GM23338 (cell line): ENCODE measurements around the gene KIAA0040. TPM values are rescaled to one million over a fixed set of nuclear protein-coding genes. Genes with fewer than 3 reads are reported as not detected.

Source experiments
- ATAC-seq: fragments of 200-7000 bp; cut with Tn5 transposase; 3 replicates; pipeline ENCODE4 v1.9.1; 2020
- DNase-seq: peaks from one replicate; pipeline ENCODE4 v3.0.0-alpha.2; 2015; ENCODE audit warnings: low spot score
- H2AFZ ChIP-seq: fragments of 200-600 bp; sonication (generic); 2 replicates; pipeline ENCODE4 v1.8.0; 2016; ENCODE audit warnings: antibody characterized with exemption, mild to moderate bottlenecking, moderate library complexity
- H3F3A ChIP-seq: fragments of 200-600 bp; sonication (generic); replicated peaks from 2 replicates; pipeline ENCODE4 v1.8.0; 2017; ENCODE audit warnings: antibody characterized with exemption, mixed run types, low read depth
- H3K27ac ChIP-seq: fragments of 200-600 bp; sonication (generic); 2 replicates; pipeline ENCODE4 v1.6.1; 2016; ENCODE audit warnings: low read depth
- H3K27me3 ChIP-seq: fragments of 200-600 bp; sonication (generic); 2 replicates; pipeline ENCODE4 v1.8.0; 2016; ENCODE audit warnings: mild to moderate bottlenecking, mixed run types, moderate library complexity; ENCODE audit not compliant: insufficient read depth
- H3K36me3 ChIP-seq: fragments of 200-600 bp; sonication (generic); 2 replicates; pipeline ENCODE4 v1.8.0; 2016; ENCODE audit warnings: mild to moderate bottlenecking; ENCODE audit not compliant: insufficient read depth
- H3K4me1 ChIP-seq: fragments of 200-600 bp; sonication (generic); 2 replicates; pipeline ENCODE4 v1.8.0; 2016; ENCODE audit warnings: mild to moderate bottlenecking, moderate library complexity; ENCODE audit not compliant: insufficient read depth
- H3K4me2 ChIP-seq: fragments of 200-600 bp; sonication (generic); 2 replicates; pipeline ENCODE4 v1.7.1; 2017; ENCODE audit warnings: mixed run types
- H3K4me3 ChIP-seq: fragments of 200-600 bp; sonication (generic); 2 replicates; pipeline ENCODE4 v1.6.1; 2016; ENCODE audit warnings: mixed run types
- H3K79me2 ChIP-seq: fragments of 200-600 bp; sonication (generic); replicated peaks from 2 replicates; pipeline ENCODE4 v1.8.0; 2017; ENCODE audit warnings: mild to moderate bottlenecking; ENCODE audit not compliant: insufficient read depth
- H3K9me2 ChIP-seq: fragments of 200-600 bp; sonication (generic); 2 replicates; pipeline ENCODE4 v1.8.0; 2017; ENCODE audit not compliant: insufficient read depth
- H4K20me1 ChIP-seq: fragments of 200-600 bp; sonication (generic); replicated peaks from 2 replicates; pipeline ENCODE4 v1.8.0; 2017; ENCODE audit warnings: mild to moderate bottlenecking; ENCODE audit not compliant: insufficient read depth
- H3K27ac Mint-ChIP-seq: 2 replicates; pipeline ENCODE4 v1.8.0; 2020; ENCODE audit warnings: inconsistent platforms, mild to moderate bottlenecking, moderate library complexity, mixed read lengths
- H3K27me3 Mint-ChIP-seq: 3 replicates; pipeline ENCODE4 v1.8.0; 2022; ENCODE audit warnings: low read depth, mild to moderate bottlenecking, moderate library complexity, mixed read lengths, inconsistent platforms; ENCODE audit not compliant: insufficient read depth, poor library complexity
- H3K36me3 Mint-ChIP-seq: 3 replicates; pipeline ENCODE4 v1.8.0; 2021; ENCODE audit warnings: low read depth, mild to moderate bottlenecking, inconsistent platforms, moderate library complexity, mixed read lengths
- H3K4me1 Mint-ChIP-seq: 3 replicates; pipeline ENCODE4 v1.8.0; 2020; ENCODE audit warnings: mild to moderate bottlenecking, inconsistent platforms, mixed read lengths
- H3K4me3 Mint-ChIP-seq: 3 replicates; pipeline ENCODE4 v1.8.0; 2021; ENCODE audit warnings: moderate library complexity, mild to moderate bottlenecking, inconsistent platforms, mixed read lengths
- H3K9me3 Mint-ChIP-seq: 3 replicates; pipeline ENCODE4 v1.8.0; 2020; ENCODE audit warnings: moderate library complexity, mild to moderate bottlenecking, inconsistent platforms, mixed read lengths
- CTCF ChIP-seq, 2 experiments: fragments of 200-600 bp in 1 of 2; sonication (generic) in 1 of 2; conservative IDR thresholded peaks; 2 replicates each; pipeline versions ENCODE4 v1.5.1 to v1.6.1; 2016 to 2017; ENCODE audit warnings: antibody characterized with exemption in 2 of 2, low read depth in 2 of 2, mild to moderate bottlenecking in 2 of 2, moderate library complexity in 1 of 2
- EZH2 ChIP-seq: fragments of 200-600 bp; sonication (generic); IDR thresholded peaks from one replicate; pipeline ENCODE4 v1.8.0; 2017; ENCODE audit warnings: antibody characterized with exemption, mild to moderate bottlenecking, low read depth; ENCODE audit not compliant: unreplicated experiment
- JUNB ChIP-seq: IDR thresholded peaks from one replicate; pipeline ENCODE4 v1.6.1; 2016; ENCODE audit warnings: antibody characterized with exemption; ENCODE audit not compliant: unreplicated experiment
- NANOG ChIP-seq: IDR thresholded peaks from 2 replicates; pipeline ENCODE4 v1.6.1; 2016; ENCODE audit warnings: antibody characterized with exemption, borderline replicate concordance
- POLR2AphosphoS5 ChIP-seq: IDR thresholded peaks from 2 replicates; pipeline ENCODE4 v1.6.1; 2016; ENCODE audit warnings: antibody characterized with exemption, low read depth
- STAT1 ChIP-seq: IDR thresholded peaks from one replicate; pipeline ENCODE4 v1.6.1; 2016; ENCODE audit warnings: antibody characterized with exemption; ENCODE audit not compliant: unreplicated experiment
- ZNF331 ChIP-seq: fragments of 250-450 bp; sonication (Bioruptor Pico); IDR thresholded peaks from 2 replicates; pipeline ENCODE4 v1.5.0; 2020; ENCODE audit warnings: low read depth, mild to moderate bottlenecking, moderate library complexity
- ZNF462 ChIP-seq: fragments of 250-450 bp; sonication (Bioruptor Pico); IDR thresholded peaks from 2 replicates; pipeline ENCODE4 v1.5.0; 2020; ENCODE audit warnings: mild to moderate bottlenecking, moderate library complexity
- polyA plus RNA-seq: library from polyadenylated mRNA; unstranded; fragments of >200 nt; fragmentation: Nextera tagmentation; extraction: Ambion mirVana; gene quantifications from 2 replicates; pipeline ENCODE4 v1.2.1, GENCODE V29; 2016
- total RNA-seq: library from RNA; depleted of rRNA; stranded (reverse); fragments of >200 nt; shearing (Covaris generic); gene quantifications from 2 replicates; pipeline ENCODE4 v1.2.3, GENCODE V29; 2014
- TF ChIP-seq, protein P1 (sequence below): IDR thresholded peaks from one replicate; pipeline ENCODE4 v1.6.1; 2018; ENCODE audit warnings: antibody characterized with exemption; ENCODE audit not compliant: unreplicated experiment

KIAA0040 gene
- total and polyA plus RNA-seq, 2 experiments from 2014 or later = 7.0 to 11.9 TPM

- H3K27me3 ChIP-seq = no peaks in the 10 kb centered on the region
- Mint-ChIP-seq H3K27me3 (peaks cover 5% of the 10 kb centered on the region), H3K27ac (no peak overlapping the region), H3K4me3 (no peak overlapping the region), H3K9me3 (no peaks in the 10 kb centered on the region; the same call in 2 of the 3 replicates), H3K36me3 (no peaks in the 10 kb centered on the region; the same call in 2 of the 3 replicates), H3K4me1 (peaks cover 27% of the 10 kb centered on the region)
- no peaks in the 10 kb centered on the region for H3K9me2 ChIP-seq
- DNase-seq = no peak
- H3K4me1 ChIP-seq = peaks cover 18% of the 10 kb centered on the region
- no peaks in the 10 kb centered on the region for H3K79me2 ChIP-seq
- H3F3A ChIP-seq = no peaks in the 10 kb centered on the region
- no peaks in the 10 kb centered on the region for H3K36me3 ChIP-seq
- no peak for TF ChIP-seq CTCF (conservative IDR thresholded peaks at IDR 0.05; ENCODE audit: low read depth in 2 of 2)
- TF ChIP-seq, protein P1, sequence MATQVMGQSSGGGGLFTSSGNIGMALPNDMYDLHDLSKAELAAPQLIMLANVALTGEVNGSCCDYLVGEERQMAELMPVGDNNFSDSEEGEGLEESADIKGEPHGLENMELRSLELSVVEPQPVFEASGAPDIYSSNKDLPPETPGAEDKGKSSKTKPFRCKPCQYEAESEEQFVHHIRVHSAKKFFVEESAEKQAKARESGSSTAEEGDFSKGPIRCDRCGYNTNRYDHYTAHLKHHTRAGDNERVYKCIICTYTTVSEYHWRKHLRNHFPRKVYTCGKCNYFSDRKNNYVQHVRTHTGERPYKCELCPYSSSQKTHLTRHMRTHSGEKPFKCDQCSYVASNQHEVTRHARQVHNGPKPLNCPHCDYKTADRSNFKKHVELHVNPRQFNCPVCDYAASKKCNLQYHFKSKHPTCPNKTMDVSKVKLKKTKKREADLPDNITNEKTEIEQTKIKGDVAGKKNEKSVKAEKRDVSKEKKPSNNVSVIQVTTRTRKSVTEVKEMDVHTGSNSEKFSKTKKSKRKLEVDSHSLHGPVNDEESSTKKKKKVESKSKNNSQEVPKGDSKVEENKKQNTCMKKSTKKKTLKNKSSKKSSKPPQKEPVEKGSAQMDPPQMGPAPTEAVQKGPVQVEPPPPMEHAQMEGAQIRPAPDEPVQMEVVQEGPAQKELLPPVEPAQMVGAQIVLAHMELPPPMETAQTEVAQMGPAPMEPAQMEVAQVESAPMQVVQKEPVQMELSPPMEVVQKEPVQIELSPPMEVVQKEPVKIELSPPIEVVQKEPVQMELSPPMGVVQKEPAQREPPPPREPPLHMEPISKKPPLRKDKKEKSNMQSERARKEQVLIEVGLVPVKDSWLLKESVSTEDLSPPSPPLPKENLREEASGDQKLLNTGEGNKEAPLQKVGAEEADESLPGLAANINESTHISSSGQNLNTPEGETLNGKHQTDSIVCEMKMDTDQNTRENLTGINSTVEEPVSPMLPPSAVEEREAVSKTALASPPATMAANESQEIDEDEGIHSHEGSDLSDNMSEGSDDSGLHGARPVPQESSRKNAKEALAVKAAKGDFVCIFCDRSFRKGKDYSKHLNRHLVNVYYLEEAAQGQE = no peak
- no peak for TF ChIP-seq STAT1
- TF ChIP-seq POLR2AphosphoS5 = no peak
- no peak for TF ChIP-seq NANOG
- TF ChIP-seq JUNB = no peak
- TF ChIP-seq ZNF331 (CRISPR knock-in tag) = no peak
- no peak overlapping the region for H3K4me2 ChIP-seq
- no peak overlapping the region for H3K27ac ChIP-seq
- H3K4me3 ChIP-seq = no peak overlapping the region
- peak overlapping the region; percentile 95 for H2AFZ ChIP-seq
- no peaks in the 10 kb centered on the region for H4K20me1 ChIP-seq
- ATAC-seq = no peak
Measured at GRCh38 chr1:175218786-175219434, 26.3 kb upstream of the KIAA0040 start.

- no peak overlapping the region for H3K27ac Mint-ChIP-seq
- Histone ChIP-seq H3K27me3 (no peaks in the 10 kb centered on the region), H3K9me2 (no peaks in the 10 kb centered on the region), H3K27ac (no peak overlapping the region), H3K36me3 (no peaks in the 10 kb centered on the region), H3K4me1 (peaks cover 18% of the 10 kb centered on the region), H4K20me1 (no peaks in the 10 kb centered on the region), H3K4me3 (no peak overlapping the region), H2AFZ (0 out of 2 replicates have a peak overlapping the region, but pooled peaks have one; percentile 32), H3F3A (no peaks in the 10 kb centered on the region), H3K79me2 (no peaks in the 10 kb centered on the region), H3K4me2 (no peak overlapping the region)
- H3K36me3 Mint-ChIP-seq = no peaks in the 10 kb centered on the region; the same call in 2 of the 3 replicates
- no peak overlapping the region for H3K4me3 Mint-ChIP-seq
- no peaks in the 10 kb centered on the region; the same call in 2 of the 3 replicates for H3K9me3 Mint-ChIP-seq
- DNase-seq (no peak), ATAC-seq (no peak)
- peaks cover 27% of the 10 kb centered on the region for H3K4me1 Mint-ChIP-seq
- peaks cover 5% of the 10 kb centered on the region for H3K27me3 Mint-ChIP-seq
- TF ChIP-seq EZH2 (no peak), ZNF462 (CRISPR knock-in tag) (no peak)
Measured at GRCh38 chr1:175217721-175218531, 25.4 kb upstream of the KIAA0040 start.
